HG03280 (cell line): ENCODE measurements around the gene RSPH10B2.
"Not testable (repeated sequence)": the region's sequence is repeated elsewhere in the genome, so short reads cannot be mapped to it uniquely, and the experiment has no call there.

Source experiments
- ATAC-seq: cut with Tn5 transposase; IDR thresholded peaks from one replicate; pipeline ENCODE4 v1.9.1; 2021; ENCODE audit warnings: mild to moderate bottlenecking, moderate library complexity; ENCODE audit not compliant: unreplicated experiment

The RSPH10B2 gene

GRCh38 chr7:6837081-6837480 lies 83.2 kb downstream of the RSPH10B2 start:
- not testable (repeated sequence) for ATAC-seq

- ATAC-seq, result not testable (repeated sequence)
Measured at GRCh38 chr7:6842278-6842921, 88.5 kb downstream of the RSPH10B2 start.

GRCh38 chr7:6843092-6843491 lies 89.2 kb downstream of the RSPH10B2 start:
- not testable (repeated sequence) for ATAC-seq

GRCh38 chr7:6843654-6844053 lies 89.8 kb downstream of the RSPH10B2 start:
- not testable (repeated sequence) for ATAC-seq

GRCh38 chr7:6845971-6846449 lies 92.1 kb downstream of the RSPH10B2 start:
- ATAC-seq, result not testable (repeated sequence)

GRCh38 chr7:6847751-6848150 lies 93.8 kb downstream of the RSPH10B2 start:
- not testable (repeated sequence) for ATAC-seq
